H9 (cell line): Measurements from ENCODE around the gene PPP2R2B. TPM values are rescaled to one million over a fixed set of nuclear protein-coding genes. Genes with fewer than 3 reads are reported as not detected.

Experiments used
- DNase-seq: peaks from one replicate; pipeline ENCODE4 v3.0.0-alpha.2; 2017
- H2AFZ ChIP-seq: one replicate; pipeline ENCODE4 v1.6.1; 2013; ENCODE audit warnings: mild to moderate bottlenecking, low read length, control low read depth, moderate library complexity
- H2AK5ac ChIP-seq: 2 replicates; pipeline ENCODE4 v1.6.1; 2013; ENCODE audit warnings: low read length, control low read depth, mixed read lengths; ENCODE audit not compliant: insufficient read length
- H2BK120ac ChIP-seq: one replicate; pipeline ENCODE4 v1.6.1; 2013; ENCODE audit warnings: low read depth, mild to moderate bottlenecking, low read length, control low read depth, inconsistent platforms; ENCODE audit not compliant: poor library complexity, severe bottlenecking
- H2BK12ac ChIP-seq: 2 replicates; pipeline ENCODE4 v1.6.1; 2013; ENCODE audit warnings: low read length, control low read depth, mixed read lengths, low read depth; ENCODE audit not compliant: insufficient read length
- H2BK15ac ChIP-seq: 2 replicates; pipeline ENCODE4 v1.6.1; 2013; ENCODE audit warnings: low read depth, low read length, control low read depth
- H2BK20ac ChIP-seq: one replicate; pipeline ENCODE4 v1.6.1; 2013; ENCODE audit warnings: low read depth, mild to moderate bottlenecking, low read length, control low read depth, inconsistent platforms; ENCODE audit not compliant: poor library complexity, severe bottlenecking
- H2BK5ac ChIP-seq: 2 replicates; pipeline ENCODE4 v1.6.1; 2013; ENCODE audit warnings: low read length, control low read depth, mixed read lengths; ENCODE audit not compliant: insufficient read length
- H3K14ac ChIP-seq: 2 replicates; pipeline ENCODE4 v1.6.1; 2013; ENCODE audit warnings: low read length, control low read depth; ENCODE audit not compliant: insufficient read depth
- H3K18ac ChIP-seq: 2 replicates; pipeline ENCODE4 v1.6.1; 2013; ENCODE audit warnings: low read depth, mild to moderate bottlenecking, mixed read lengths, low read length, control low read depth; ENCODE audit not compliant: insufficient read length
- H3K23ac ChIP-seq: 2 replicates; pipeline ENCODE4 v1.6.1; 2013; ENCODE audit warnings: low read length, control low read depth, mixed read lengths, low read depth; ENCODE audit not compliant: insufficient read length
- H3K23me2 ChIP-seq: 2 replicates; pipeline ENCODE4 v1.6.1; 2013; ENCODE audit warnings: low read depth, mild to moderate bottlenecking, mixed read lengths, low read length, control low read depth; ENCODE audit not compliant: insufficient read length, poor library complexity, severe bottlenecking
- H3K27ac ChIP-seq: 2 replicates; pipeline ENCODE4 v1.5.1; 2013; ENCODE audit warnings: low read length, control low read depth, mixed read lengths, low read depth; ENCODE audit not compliant: insufficient read length
- H3K27me3 ChIP-seq: 2 replicates; pipeline ENCODE4 v1.6.1; 2013; ENCODE audit warnings: low read length, control low read depth, inconsistent platforms; ENCODE audit not compliant: insufficient read depth
- H3K4ac ChIP-seq: 2 replicates; pipeline ENCODE4 v1.6.1; 2013; ENCODE audit warnings: low read depth, mild to moderate bottlenecking, control low read depth, inconsistent platforms, low read length, moderate library complexity
- H3K4me1 ChIP-seq: 2 replicates; pipeline ENCODE4 v1.6.1; 2013; ENCODE audit warnings: low read length, control low read depth, inconsistent platforms; ENCODE audit not compliant: insufficient read depth
- H3K4me2 ChIP-seq: 2 replicates; pipeline ENCODE4 v1.6.1; 2013; ENCODE audit warnings: low read length, control low read depth, mixed read lengths; ENCODE audit not compliant: insufficient read length, insufficient read depth
- H3K56ac ChIP-seq: 2 replicates; pipeline ENCODE4 v1.6.1; 2013; ENCODE audit warnings: low read depth, mild to moderate bottlenecking, mixed read lengths, low read length, control low read depth; ENCODE audit not compliant: insufficient read length
- H3K79me1 ChIP-seq: 2 replicates; pipeline ENCODE4 v1.6.1; 2013; ENCODE audit warnings: low read depth, mild to moderate bottlenecking, moderate library complexity, low read length, control low read depth, inconsistent platforms; ENCODE audit not compliant: insufficient read depth, poor library complexity, severe bottlenecking
- H3K79me2 ChIP-seq: 2 replicates; pipeline ENCODE4 v1.6.1; 2013; ENCODE audit warnings: low read length, control low read depth, inconsistent platforms; ENCODE audit not compliant: insufficient read depth
- H3K9ac ChIP-seq: 2 replicates; pipeline ENCODE4 v1.6.1; 2013; ENCODE audit warnings: low read length, control low read depth, mixed read lengths; ENCODE audit not compliant: insufficient read length; ENCODE audit errors: extremely low read depth
- H3K9me3 ChIP-seq: one replicate; pipeline ENCODE4 v1.6.1; 2013; ENCODE audit warnings: low read depth, low read length, inconsistent platforms; ENCODE audit not compliant: control insufficient read depth
- H3T11ph ChIP-seq: one replicate; pipeline ENCODE4 v1.6.1; 2013; ENCODE audit warnings: mild to moderate bottlenecking, low read length, control low read depth, inconsistent platforms
- H4K20me1 ChIP-seq: one replicate; pipeline ENCODE4 v1.6.1; 2013; ENCODE audit not compliant: control insufficient read depth, insufficient read length, insufficient read depth
- H4K5ac ChIP-seq: 2 replicates; pipeline ENCODE4 v1.6.1; 2013; ENCODE audit warnings: low read depth, mild to moderate bottlenecking, mixed read lengths, low read length, control low read depth; ENCODE audit not compliant: insufficient read length
- H4K8ac ChIP-seq: replicated peaks from 2 replicates; pipeline ENCODE4 v1.6.1; 2013; ENCODE audit warnings: low read length, control low read depth, mixed read lengths, low read depth; ENCODE audit not compliant: insufficient read length
- H4K91ac ChIP-seq: 2 replicates; pipeline ENCODE4 v1.6.1; 2013; ENCODE audit warnings: low read depth, mild to moderate bottlenecking, moderate library complexity, mixed read lengths, low read length, control low read depth; ENCODE audit not compliant: insufficient read length
- H3K27ac Mint-ChIP-seq, 3 experiments: 2 replicates in 2 of 3; 3 replicates in 1 of 3; pipeline ENCODE4 v1.8.0; 2020 to 2021; ENCODE audit warnings: mixed read lengths in 3 of 3, mild to moderate bottlenecking in 1 of 3, moderate library complexity in 1 of 3
- H3K27me3 Mint-ChIP-seq: 2 replicates; pipeline ENCODE4 v1.8.0; 2021; ENCODE audit warnings: low read depth, mild to moderate bottlenecking, moderate library complexity, mixed read lengths
- H3K36me3 Mint-ChIP-seq, 3 experiments: 2 replicates in 2 of 3; 3 replicates in 1 of 3; pipeline ENCODE4 v1.8.0; 2020 to 2021; ENCODE audit warnings: low read depth in 3 of 3, mixed read lengths in 3 of 3; ENCODE audit not compliant: insufficient read depth in 1 of 3
- H3K4me1 Mint-ChIP-seq, 2 experiments: 2 replicates each; pipeline ENCODE4 v1.8.0; 2020; ENCODE audit warnings: mixed read lengths in 2 of 2
- H3K4me3 Mint-ChIP-seq, 2 experiments: 2 replicates in 1 of 2; 3 replicates in 1 of 2; pipeline ENCODE4 v1.8.0; 2020 to 2021; ENCODE audit warnings: mild to moderate bottlenecking in 2 of 2, mixed read lengths in 2 of 2, moderate library complexity in 1 of 2
- H3K9me3 Mint-ChIP-seq, 2 experiments: 2 replicates in 1 of 2; 3 replicates in 1 of 2; pipeline ENCODE4 v1.8.0; 2020; ENCODE audit warnings: mild to moderate bottlenecking in 2 of 2, mixed read lengths in 2 of 2, moderate library complexity in 1 of 2
- CTCF ChIP-seq: fragments of 200-600 bp; sonication (generic); conservative IDR thresholded peaks from 3 replicates; pipeline ENCODE4 v1.8.0; 2021; ENCODE audit warnings: antibody characterized with exemption, mild to moderate bottlenecking
- WGBS: extraction: QIAGEN DNeasy Blood & Tissue Kit; methylation state at CpG from one replicate; pipeline ENCODE4 v1.1.7; 2013; ENCODE audit warnings: missing lambda C conversion rate, low lambda C conversion rate, mixed read lengths; ENCODE audit not compliant: insufficient read length; ENCODE audit errors: extremely low coverage; 5-methylcytosine and 5-hydroxymethylcytosine counted together
- total RNA-seq: library from RNA; stranded (reverse); gene quantifications from 2 replicates; pipeline ENCODE4 v1.2.1, GENCODE V29; 2021

Gene PPP2R2B
- total RNA-seq, 1 experiment from 2014 or later = 14.3 TPM

GRCh38 chr5:146595088-146595487 lies 283.5 kb downstream of the PPP2R2B start:
- Histone ChIP-seq H2BK5ac (no peak overlapping the region), H3K14ac (no peak overlapping the region), H2BK120ac (no peak overlapping the region), H2BK12ac (no peak overlapping the region), H3K4me2 (no peak overlapping the region), H3K23ac (no peak overlapping the region), H2BK15ac (no peak overlapping the region), H4K91ac (no peak overlapping the region), H2AK5ac (no peak overlapping the region), H3K27ac (no peak overlapping the region), H4K8ac (no peak overlapping the region), H3K79me2 (no peaks in the 10 kb centered on the region), H3K18ac (no peak overlapping the region), H4K20me1 (no peaks in the 10 kb centered on the region), H3K23me2 (no peaks in the 10 kb centered on the region), H3T11ph (no peak overlapping the region), H2BK20ac (no peak overlapping the region), H3K56ac (no peak overlapping the region), H3K9ac (no peak overlapping the region), H3K27me3 (no peaks in the 10 kb centered on the region), H3K4ac (no peak overlapping the region), H3K4me1 (no peaks in the 10 kb centered on the region; the same call in 1 of the 2 replicates), H4K5ac (no peak overlapping the region), H3K79me1 (no peaks in the 10 kb centered on the region), H3K9me3 (no peaks in the 10 kb centered on the region), H2AFZ (no peak overlapping the region)
- DNase-seq = no peak
- Mint-ChIP-seq H3K36me3 (peaks cover 4 to 11% (median 4%) of the 10 kb centered on the region in 3 experiments; a peak in 6 of 7 replicates), H3K27me3 (no peaks in the 10 kb centered on the region), H3K4me1 (peaks cover 0 to 4% of the 10 kb centered on the region in 2 experiments; a peak in 3 of 4 replicates), H3K4me3 (no peak overlapping the region), H3K27ac (no peak overlapping the region), H3K9me3 (no peaks in the 10 kb centered on the region)
- peak; percentile 32; the same call in 2 of the 3 replicates for TF ChIP-seq CTCF
- no CpG with 5 or more reads among the region's 2 CpGs for WGBS
